Measurements from ENCODE around the gene ARL6IP1.

ARL6IP1 gene

GRCh38 chr16:18829251-18829650 lies 27.9 kb upstream of the ARL6IP1 start:
- Histone ChIP-seq H3K36me3 (ENCODE audit: control insufficient read depth, insufficient read depth, low read length) (peaks cover 8% of the 10 kb centered on the region), H3K27me3 (replicated peaks; ENCODE audit: control insufficient read depth, insufficient read depth, low read length) (no peaks in the 10 kb centered on the region), H3K4me3 (replicated peaks; ENCODE audit: low read depth, low read length) (no peak overlapping the region)
- TF ChIP-seq CTCF (IDR thresholded peaks at IDR 0.05; ENCODE audit: insufficient read depth, low read length, poor library complexity, severe bottlenecking): no peak
- DNase-seq (ENCODE audit: extremely low read depth, insufficient read length): no peak

GRCh38 chr16:18827890-18828289 lies 26.5 kb upstream of the ARL6IP1 start:
- Histone ChIP-seq H3K4me3 (replicated peaks; ENCODE audit: low read depth, low read length) (no peak overlapping the region), H3K27me3 (replicated peaks; ENCODE audit: control insufficient read depth, insufficient read depth, low read length) (no peaks in the 10 kb centered on the region), H3K36me3 (ENCODE audit: control insufficient read depth, insufficient read depth, low read length) (peaks cover 7% of the 10 kb centered on the region)
- DNase-seq (ENCODE audit: extremely low read depth, insufficient read length): no peak
- TF ChIP-seq CTCF (IDR thresholded peaks at IDR 0.05; ENCODE audit: insufficient read depth, low read length, poor library complexity, severe bottlenecking): no peak

- TF ChIP-seq CTCF (IDR thresholded peaks at IDR 0.05; ENCODE audit: insufficient read depth, low read length, poor library complexity, severe bottlenecking): no peak
- Histone ChIP-seq H3K27me3 (replicated peaks; ENCODE audit: control insufficient read depth, insufficient read depth, low read length) (no peaks in the 10 kb centered on the region), H3K36me3 (ENCODE audit: control insufficient read depth, insufficient read depth, low read length) (peaks cover 14% of the 10 kb centered on the region), H3K4me3 (replicated peaks; ENCODE audit: low read depth, low read length) (no peak overlapping the region)
- DNase-seq (ENCODE audit: extremely low read depth, insufficient read length): no peak
Measured at GRCh38 chr16:18816286-18816685, 14.9 kb upstream of the ARL6IP1 start.

GRCh38 chr16:18811925-18812324 lies 10.6 kb upstream of the ARL6IP1 start:
- Histone ChIP-seq H3K36me3 (ENCODE audit: control insufficient read depth, insufficient read depth, low read length) (peaks cover 15% of the 10 kb centered on the region), H3K27me3 (replicated peaks; ENCODE audit: control insufficient read depth, insufficient read depth, low read length) (no peaks in the 10 kb centered on the region), H3K4me3 (replicated peaks; ENCODE audit: low read depth, low read length) (no peak overlapping the region)
- TF ChIP-seq CTCF (IDR thresholded peaks at IDR 0.05; ENCODE audit: insufficient read depth, low read length, poor library complexity, severe bottlenecking): no peak
- no peak for DNase-seq (ENCODE audit: extremely low read depth, insufficient read length)

- no peak overlapping the region for H3K4me3 ChIP-seq (replicated peaks; ENCODE audit: low read depth, low read length)
- no peak for DNase-seq (ENCODE audit: extremely low read depth, insufficient read length)
- peaks cover 14% of the 10 kb centered on the region for H3K36me3 ChIP-seq (ENCODE audit: control insufficient read depth, insufficient read depth, low read length)
- TF ChIP-seq CTCF (IDR thresholded peaks at IDR 0.05; ENCODE audit: insufficient read depth, low read length, poor library complexity, severe bottlenecking): no peak
- no peaks in the 10 kb centered on the region for H3K27me3 ChIP-seq (replicated peaks; ENCODE audit: control insufficient read depth, insufficient read depth, low read length)
Measured at GRCh38 chr16:18809165-18809564, 7.8 kb upstream of the ARL6IP1 start.

- no peak overlapping the region for H3K4me3 ChIP-seq (replicated peaks; ENCODE audit: low read depth, low read length)
- no peak for DNase-seq (ENCODE audit: extremely low read depth, insufficient read length)
- peaks cover 3% of the 10 kb centered on the region for H3K36me3 ChIP-seq (ENCODE audit: control insufficient read depth, insufficient read depth, low read length)
- H3K27me3 ChIP-seq (replicated peaks; ENCODE audit: control insufficient read depth, insufficient read depth, low read length): no peaks in the 10 kb centered on the region
- no peak for TF ChIP-seq CTCF (IDR thresholded peaks at IDR 0.05; ENCODE audit: insufficient read depth, low read length, poor library complexity, severe bottlenecking)
Measured at GRCh38 chr16:18805257-18805773, 4.0 kb upstream of the ARL6IP1 start.
